HG03521 (cell line): ENCODE measurements around the gene DGCR6L.

Experiments
- ATAC-seq: cut with Tn5 transposase; IDR thresholded peaks from one replicate; pipeline ENCODE4 v1.9.1; 2021; ENCODE audit warnings: mild to moderate bottlenecking, moderate library complexity; ENCODE audit not compliant: unreplicated experiment

DGCR6L gene

DNA sequence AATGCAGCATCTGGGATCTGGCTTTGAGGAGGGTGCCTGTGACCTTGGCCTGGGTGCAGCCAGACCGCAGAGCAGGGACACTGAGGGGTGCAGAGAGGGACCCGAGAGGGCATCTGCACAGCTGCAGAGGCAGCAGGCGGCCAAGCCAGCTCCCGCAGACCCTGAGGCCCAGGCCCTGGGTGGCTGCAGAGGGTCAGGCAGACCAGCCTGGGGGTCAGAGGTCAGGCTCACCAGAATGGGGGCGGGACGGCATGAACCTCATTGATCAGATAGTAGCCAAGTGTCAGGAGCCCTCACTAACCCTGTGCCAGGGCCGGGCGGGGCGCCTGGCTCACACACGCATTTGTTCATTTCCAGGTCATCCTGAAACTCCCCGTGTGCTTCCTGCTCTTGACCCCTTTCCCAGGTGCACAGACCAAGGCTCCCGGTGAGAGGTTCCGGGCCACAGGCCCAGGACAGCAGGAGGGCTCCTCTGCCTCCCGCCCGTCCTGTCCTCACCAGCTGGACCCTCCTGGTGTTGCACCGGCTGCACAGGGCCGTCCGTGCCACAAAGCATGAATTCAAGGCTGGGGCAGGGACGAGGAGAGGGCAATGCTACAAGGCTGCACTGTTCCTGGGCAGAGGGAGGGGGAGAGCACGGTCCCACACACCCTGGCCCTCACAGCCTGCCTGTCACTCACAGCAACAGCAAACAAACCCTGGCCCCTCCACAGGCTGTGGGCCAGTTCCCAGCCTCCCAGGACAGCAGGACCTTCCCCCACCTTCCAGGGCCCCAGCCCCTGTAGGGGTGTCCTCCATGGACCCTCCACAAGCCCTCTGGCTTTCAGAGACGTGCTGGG, 55.0 kb downstream of the DGCR6L start:
- no peak for ATAC-seq
